ENCODE data around the gene TPM1.

TPM1 gene

DNA sequence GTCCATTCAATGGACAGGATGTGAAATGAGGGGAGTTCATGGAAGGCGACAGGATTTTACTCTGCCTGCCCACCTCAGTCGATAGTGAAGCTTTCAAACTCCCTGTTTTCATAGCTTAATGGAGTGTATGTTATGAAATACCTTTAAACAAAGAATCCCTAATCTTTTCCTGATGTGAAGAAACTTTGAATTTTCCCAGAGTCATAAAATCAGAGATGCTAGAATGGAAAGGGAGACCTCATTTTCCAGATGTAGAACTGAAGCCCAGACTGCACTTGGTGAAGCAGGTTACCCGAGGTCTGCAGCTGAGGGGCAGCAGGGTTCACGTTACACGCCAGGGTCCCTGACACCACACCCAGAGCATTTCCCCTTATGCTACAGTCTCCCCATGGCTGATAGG is 44.4 kb downstream of the TPM1 start:
- DNase-seq (ENCODE audit: low read depth) = no peak
- TF ChIP-seq, protein P1, sequence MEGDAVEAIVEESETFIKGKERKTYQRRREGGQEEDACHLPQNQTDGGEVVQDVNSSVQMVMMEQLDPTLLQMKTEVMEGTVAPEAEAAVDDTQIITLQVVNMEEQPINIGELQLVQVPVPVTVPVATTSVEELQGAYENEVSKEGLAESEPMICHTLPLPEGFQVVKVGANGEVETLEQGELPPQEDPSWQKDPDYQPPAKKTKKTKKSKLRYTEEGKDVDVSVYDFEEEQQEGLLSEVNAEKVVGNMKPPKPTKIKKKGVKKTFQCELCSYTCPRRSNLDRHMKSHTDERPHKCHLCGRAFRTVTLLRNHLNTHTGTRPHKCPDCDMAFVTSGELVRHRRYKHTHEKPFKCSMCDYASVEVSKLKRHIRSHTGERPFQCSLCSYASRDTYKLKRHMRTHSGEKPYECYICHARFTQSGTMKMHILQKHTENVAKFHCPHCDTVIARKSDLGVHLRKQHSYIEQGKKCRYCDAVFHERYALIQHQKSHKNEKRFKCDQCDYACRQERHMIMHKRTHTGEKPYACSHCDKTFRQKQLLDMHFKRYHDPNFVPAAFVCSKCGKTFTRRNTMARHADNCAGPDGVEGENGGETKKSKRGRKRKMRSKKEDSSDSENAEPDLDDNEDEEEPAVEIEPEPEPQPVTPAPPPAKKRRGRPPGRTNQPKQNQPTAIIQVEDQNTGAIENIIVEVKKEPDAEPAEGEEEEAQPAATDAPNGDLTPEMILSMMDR (IDR thresholded peaks at IDR 0.05; ENCODE audit: low read length, missing control alignments) = no peak
- H3K4me3 ChIP-seq (replicated peaks; ENCODE audit: low read depth, low read length) = no peak overlapping the region

DNA sequence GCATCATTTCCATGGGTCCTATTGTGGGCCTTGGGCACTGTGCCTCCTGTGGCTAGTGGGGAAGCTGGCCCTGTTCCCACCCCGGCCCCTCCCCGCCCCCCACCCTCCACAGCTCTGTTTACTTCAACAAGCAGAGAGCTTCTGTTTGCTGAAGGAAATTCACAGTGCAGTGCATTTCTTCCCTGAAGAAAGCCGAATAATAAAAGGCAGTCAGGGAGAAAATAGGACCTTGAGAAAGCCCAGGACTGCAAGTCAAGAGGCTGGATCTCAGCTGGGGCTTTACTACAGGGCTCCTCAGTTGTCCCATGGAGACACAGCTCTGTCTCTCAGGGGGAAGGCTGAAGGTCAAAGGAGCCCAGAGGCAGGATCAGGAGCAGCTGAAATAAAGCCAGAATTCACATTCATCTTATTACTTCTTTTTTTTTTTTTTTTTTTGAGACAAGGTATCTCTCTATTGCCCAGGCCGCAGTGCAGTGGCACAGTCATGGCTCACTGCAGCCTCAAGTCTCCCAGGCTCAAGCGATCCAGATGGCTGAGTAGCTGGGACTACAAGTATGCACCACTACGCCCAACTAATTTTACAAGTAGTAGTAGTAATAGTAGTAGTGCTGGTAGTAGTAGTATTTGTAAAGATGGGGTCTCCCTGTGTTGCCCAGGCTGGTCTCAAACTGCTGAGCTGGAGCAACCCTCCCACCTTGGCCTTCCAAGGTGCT is 46.1 kb downstream of the TPM1 start:
- H3K4me3 ChIP-seq (replicated peaks; ENCODE audit: low read depth, low read length) = no peak overlapping the region
- TF ChIP-seq, protein P1 (IDR thresholded peaks at IDR 0.05; ENCODE audit: low read length, missing control alignments) = no peak
- no peak for DNase-seq (ENCODE audit: low read depth)

DNA sequence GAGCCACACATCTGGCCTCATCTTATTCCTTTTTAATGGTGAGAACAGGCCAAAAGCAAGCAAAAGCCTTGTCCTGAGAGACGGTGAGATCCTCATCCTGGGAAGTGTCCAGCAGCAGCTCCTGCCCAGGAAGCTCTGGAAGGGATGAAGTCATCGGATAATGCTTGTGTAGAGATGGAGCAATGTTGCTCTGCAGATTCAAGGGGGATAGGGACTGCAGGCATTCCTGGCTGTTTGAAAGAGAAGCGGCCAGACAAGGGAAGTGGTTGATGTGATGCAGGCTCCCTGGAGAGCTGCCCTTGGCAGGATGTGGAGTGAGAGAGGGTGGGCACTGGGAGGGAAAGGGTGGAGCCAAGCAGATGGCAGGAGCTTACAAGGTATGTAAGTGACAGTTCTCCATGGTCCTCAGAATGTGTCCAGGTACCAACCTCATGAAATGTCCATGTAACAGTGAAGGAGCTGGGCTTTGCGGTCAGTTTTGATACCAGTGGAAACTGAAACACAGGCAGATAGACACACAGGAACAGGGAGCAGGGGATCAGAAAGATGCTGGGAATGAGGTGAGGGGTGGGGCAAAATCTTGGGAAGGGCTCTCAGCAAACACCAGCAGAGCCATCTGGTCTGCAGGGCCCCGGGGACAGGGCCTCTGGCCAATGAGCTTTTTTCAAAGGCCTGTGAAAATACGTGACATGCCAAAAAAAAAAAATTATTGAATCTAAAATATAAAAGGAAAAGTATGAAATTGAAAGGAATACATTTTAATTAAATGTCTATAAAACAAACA is 46.9 kb downstream of the TPM1 start:
- DNase-seq (ENCODE audit: low read depth) = peak; percentile 93

DNA sequence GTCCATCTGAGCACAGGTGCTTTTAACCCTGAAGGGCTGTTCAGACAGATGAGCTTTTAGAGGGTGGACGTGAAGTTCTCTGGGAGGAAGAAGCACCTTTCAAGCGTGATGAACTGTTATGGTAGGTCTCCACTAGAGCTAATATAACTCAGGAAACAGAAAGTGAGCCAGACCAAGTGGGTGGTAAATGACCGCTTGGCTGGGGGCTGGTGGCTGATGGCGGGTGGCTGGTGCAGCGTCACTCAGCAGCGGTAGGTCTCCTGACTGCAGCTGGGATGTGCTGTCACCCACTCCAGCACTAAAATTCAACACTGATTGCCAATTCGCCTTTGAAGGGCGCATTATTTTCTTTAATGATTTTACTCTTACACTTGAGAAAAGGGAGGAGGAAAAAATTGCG is 47.9 kb downstream of the TPM1 start:
- TF ChIP-seq, protein P1 (IDR thresholded peaks at IDR 0.05; ENCODE audit: low read length, missing control alignments) = no peak
- H3K4me3 ChIP-seq (replicated peaks; ENCODE audit: low read depth, low read length) = no peak overlapping the region
- no peak for DNase-seq (ENCODE audit: low read depth)

More for the DNA sequence above, 46.9 kb downstream of the TPM1 start:
- TF ChIP-seq, protein P1 (IDR thresholded peaks at IDR 0.05; ENCODE audit: low read length, missing control alignments) = no peak
- H3K4me3 ChIP-seq (replicated peaks; ENCODE audit: low read depth, low read length) = no peak overlapping the region

DNA sequence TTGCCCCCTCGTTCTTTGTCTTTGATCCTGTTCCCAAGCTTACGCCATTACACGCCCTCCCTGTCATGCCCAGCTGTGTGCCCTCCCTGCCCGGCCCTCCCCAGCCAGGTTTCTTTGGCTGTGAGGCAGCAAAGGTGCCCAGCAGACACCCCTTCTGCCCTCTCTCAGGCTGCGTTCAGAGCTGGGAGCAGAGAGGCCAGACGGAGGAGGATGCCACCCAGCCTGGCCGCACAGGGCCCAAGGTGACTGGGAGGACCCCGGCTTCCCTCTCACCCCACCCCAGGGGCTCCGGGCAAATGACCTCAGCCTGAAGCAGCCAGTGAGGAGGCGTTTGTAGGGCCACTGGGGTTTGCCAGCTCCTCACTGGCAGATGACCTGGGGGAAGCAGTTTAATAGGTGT is 48.3 kb downstream of the TPM1 start:
- DNase-seq (ENCODE audit: low read depth) = no peak
- no peak overlapping the region for H3K4me3 ChIP-seq (replicated peaks; ENCODE audit: low read depth, low read length)
- TF ChIP-seq, protein P1 (IDR thresholded peaks at IDR 0.05; ENCODE audit: low read length, missing control alignments) = no peak

DNA sequence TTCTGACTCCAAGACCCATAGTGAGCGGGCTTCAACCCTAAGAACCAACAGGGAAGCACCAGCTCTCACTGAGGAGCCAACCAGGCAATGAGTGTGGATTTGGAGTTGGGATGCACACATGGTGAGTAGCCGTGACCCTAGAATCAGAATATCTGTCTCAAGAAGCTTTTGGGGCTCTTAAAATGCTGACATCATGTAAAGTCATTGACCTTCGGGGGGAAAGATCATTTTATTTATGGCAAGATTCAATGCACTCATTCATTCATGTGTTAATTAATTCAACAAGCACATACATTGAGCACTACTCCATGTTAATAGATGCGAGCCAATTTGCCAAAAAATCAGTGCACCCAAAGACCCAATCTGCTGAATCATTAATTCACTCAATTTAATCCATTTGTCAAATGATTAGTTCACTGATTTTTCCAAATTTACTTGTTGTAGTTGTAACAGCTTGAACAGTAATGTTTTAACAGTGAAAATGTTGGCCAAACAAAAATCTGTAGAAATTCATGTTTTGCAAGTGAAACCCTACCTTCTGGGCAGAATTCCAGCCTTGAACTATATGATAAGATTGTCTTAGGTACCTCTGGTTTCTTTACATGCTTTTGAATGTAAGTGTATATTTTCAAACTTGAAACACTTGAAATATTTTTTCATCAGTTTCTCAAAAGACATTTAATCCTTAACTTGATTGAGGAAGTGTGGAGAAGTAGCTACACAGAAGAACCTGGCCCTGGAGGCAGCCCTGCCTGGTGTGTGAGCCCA is 49.3 kb downstream of the TPM1 start:
- no peak for DNase-seq (ENCODE audit: low read depth)
- TF ChIP-seq, protein P1 (IDR thresholded peaks at IDR 0.05; ENCODE audit: low read length, missing control alignments) = no peak
- no peak overlapping the region for H3K4me3 ChIP-seq (replicated peaks; ENCODE audit: low read depth, low read length)

Measured in fibroblast of pulmonary artery (primary cell).